Epithelial cell of esophagus (primary cell): ENCODE data around the gene PPFIBP1.

ENCODE experiments used
- DNase-seq: peaks from one replicate; pipeline ENCODE4 v3.0.0; 2010; ENCODE audit warnings: low read depth
- H3K4me3 ChIP-seq: 2 replicates; pipeline ENCODE4 v1.5.1; 2011; ENCODE audit warnings: mild to moderate bottlenecking, low read length, control low read depth
- TF ChIP-seq, protein P1 (sequence below): IDR thresholded peaks from 2 replicates; pipeline ENCODE4 v1.5.1; 2011; ENCODE audit warnings: low read depth, mild to moderate bottlenecking, low read length, control low read depth, inconsistent platforms; ENCODE audit not compliant: insufficient read depth; ENCODE audit errors: missing control alignments

Gene PPFIBP1

DNA sequence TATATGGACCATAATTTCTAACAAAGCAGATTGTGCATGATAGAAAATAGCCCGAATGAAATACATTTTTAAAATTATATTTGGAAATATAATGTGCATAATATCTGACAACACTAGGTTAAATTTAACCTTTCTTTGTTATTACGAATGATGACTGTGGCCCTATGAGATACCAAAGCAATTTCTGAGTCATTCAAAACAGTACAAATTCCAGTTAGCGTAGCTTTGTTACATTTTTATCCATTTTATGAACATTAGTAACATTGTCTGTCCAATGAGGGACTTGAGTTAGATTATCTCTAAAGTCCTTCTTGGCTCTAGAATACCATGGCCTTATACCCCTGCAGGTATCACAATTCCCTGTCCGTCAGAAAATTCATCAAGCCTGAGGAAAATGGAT, 133.3 kb downstream of the PPFIBP1 start:
- no peak for DNase-seq
- no peak overlapping the region for H3K4me3 ChIP-seq
- TF ChIP-seq, protein P1, sequence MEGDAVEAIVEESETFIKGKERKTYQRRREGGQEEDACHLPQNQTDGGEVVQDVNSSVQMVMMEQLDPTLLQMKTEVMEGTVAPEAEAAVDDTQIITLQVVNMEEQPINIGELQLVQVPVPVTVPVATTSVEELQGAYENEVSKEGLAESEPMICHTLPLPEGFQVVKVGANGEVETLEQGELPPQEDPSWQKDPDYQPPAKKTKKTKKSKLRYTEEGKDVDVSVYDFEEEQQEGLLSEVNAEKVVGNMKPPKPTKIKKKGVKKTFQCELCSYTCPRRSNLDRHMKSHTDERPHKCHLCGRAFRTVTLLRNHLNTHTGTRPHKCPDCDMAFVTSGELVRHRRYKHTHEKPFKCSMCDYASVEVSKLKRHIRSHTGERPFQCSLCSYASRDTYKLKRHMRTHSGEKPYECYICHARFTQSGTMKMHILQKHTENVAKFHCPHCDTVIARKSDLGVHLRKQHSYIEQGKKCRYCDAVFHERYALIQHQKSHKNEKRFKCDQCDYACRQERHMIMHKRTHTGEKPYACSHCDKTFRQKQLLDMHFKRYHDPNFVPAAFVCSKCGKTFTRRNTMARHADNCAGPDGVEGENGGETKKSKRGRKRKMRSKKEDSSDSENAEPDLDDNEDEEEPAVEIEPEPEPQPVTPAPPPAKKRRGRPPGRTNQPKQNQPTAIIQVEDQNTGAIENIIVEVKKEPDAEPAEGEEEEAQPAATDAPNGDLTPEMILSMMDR: no peak

DNA sequence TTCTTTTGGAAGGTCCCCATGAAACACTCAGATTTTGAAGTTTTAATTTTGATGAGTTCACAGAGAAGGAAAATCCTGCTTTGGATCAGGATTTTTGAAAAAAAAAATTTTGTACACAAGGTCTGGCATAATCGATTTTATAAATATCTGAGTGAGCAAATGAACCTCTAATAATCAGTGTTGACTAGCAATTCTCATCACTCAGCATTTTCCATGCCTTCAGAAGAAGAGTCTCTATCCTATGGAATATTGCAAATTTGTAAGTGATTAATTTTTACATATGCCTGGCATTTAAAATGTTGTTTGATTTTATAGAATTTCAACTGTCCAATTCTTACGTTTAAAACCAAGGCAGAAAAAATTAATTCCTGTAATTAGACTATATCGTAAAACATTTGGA, 141.7 kb downstream of the PPFIBP1 start:
- TF ChIP-seq, protein P1: no peak
- H3K4me3 ChIP-seq: no peak overlapping the region
- DNase-seq: no peak

DNA sequence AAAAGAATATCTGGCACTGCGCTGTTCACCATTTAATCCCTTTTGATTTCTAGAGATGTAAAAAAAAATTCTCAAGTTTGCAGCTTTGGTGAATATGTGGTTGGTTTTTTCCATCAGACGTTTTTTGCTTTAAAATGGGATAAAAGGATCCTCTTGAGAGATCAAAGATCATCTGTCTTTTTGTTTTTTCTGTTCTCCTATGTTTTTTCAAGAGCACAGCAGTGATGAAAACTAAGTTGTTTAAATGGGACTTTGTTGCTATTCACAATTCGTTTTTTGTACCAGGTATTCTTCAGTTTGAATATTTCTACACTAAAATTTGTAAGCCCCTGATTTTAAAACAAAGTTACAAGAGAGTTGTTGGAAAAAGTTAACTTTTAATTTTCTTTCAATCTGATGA, 142.5 kb downstream of the PPFIBP1 start:
- DNase-seq: no peak
- no peak overlapping the region for H3K4me3 ChIP-seq
- TF ChIP-seq, protein P1: no peak

DNA sequence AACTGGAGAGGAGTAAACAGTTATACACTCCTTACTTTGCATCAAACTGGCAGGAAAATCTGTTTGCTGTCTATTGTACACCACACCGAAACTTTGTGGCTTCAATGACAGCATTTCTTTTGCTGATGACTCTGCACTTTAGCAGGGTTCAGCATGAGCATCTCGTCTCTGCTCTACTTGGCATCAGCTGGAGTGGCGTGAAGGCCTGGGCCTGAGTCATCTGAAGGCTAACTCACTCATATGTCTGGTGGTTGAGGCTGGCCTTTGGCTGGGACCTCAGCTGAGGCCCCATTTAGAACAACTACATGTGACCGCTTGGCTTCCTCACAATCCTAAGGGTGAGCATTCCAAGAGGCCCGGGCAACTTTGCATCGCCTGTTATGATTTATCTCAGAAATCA, 143.5 kb downstream of the PPFIBP1 start:
- no peak overlapping the region for H3K4me3 ChIP-seq
- TF ChIP-seq, protein P1: no peak
- no peak for DNase-seq

DNA sequence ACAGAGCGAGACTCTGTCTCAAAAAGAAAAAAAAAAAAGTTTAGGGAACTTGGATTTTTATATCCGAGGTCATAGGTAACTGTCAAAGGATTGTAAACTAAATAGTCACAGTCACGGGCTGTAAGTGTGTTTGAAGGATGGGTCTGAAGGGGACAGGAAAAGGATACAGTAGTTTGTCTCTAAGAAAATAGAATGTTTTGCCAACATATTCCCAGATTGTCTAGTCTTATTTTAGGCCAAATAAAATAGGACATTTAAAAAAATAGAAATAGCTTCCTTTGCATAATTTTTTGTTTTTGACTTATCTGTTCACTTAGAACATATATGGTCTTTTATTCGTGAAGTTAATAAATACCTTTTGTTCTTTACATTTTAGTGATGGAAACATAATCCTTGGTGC, 148.0 kb downstream of the PPFIBP1 start:
- no peak for DNase-seq
- H3K4me3 ChIP-seq: no peak overlapping the region
- TF ChIP-seq, protein P1: no peak

DNA sequence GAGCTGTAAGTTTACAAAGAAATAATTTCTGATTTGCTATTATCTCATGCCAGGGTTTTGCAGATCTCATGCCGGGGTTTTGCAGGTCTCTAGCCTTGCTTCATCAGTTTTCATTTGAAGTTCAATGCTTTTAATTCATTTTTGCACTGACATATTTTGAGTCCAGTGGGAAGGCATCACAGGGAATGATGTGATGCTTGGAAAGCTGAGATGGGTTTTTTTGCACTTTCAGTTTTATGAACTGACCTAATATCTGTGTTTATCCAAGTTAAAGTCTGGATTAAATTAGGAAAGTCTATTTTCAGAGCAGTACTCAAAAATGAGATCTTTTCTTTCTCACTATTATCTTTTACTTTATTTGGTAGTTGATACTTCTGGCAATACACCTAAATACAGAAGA, 148.6 kb downstream of the PPFIBP1 start:
- TF ChIP-seq, protein P1: no peak
- DNase-seq: no peak
- no peak overlapping the region for H3K4me3 ChIP-seq

DNA sequence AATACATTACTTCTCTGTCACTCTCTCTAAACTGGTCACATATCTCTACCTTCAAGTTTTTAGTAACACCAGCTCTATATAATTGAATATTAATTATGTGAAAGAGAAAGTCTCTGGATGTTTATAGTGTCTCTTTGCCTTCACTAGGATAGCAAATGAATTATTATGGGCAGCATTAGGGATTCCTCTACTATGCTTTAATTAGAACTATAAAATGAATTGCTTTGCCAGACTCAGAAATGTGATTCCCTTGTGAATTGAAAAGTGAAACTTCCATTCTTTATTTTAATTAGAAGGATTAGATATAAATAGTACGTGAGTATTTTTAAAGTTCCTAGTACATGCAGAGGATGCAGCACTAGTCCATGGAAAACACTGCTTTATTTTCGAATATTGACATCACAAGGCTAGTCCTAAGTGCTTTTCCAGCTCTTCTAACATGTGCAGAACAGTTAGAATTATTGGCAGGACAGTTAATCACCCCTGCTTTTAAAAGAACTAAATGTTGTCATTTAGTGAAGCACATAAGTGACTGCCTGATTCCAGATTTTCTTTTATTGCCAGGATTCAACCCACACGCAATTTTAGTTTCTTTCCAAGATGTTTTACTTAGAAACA, 149.2 kb downstream of the PPFIBP1 start:
- TF ChIP-seq, protein P1: no peak
- H3K4me3 ChIP-seq: no peak overlapping the region
- no peak for DNase-seq
